DOHH2 (cell line): ENCODE data around the gene ACOX3.
A peak's percentile ranks its signal among the peaks of the same experiment; 100 is the strongest.

ENCODE experiments used
- H3F3A ChIP-seq: fragments of 200-600 bp; sonication (generic), shearing (Covaris generic); 2 replicates; pipeline ENCODE4 v1.6.0; 2016; ENCODE audit warnings: antibody characterized with exemption, mild to moderate bottlenecking; ENCODE audit not compliant: control insufficient read depth, insufficient read depth
- H3K27ac ChIP-seq: fragments of 200-600 bp; sonication (generic); 2 replicates; pipeline ENCODE4 v1.5.1; 2014; ENCODE audit warnings: low read depth, mild to moderate bottlenecking, low read length, moderate library complexity
- H3K27me3 ChIP-seq: fragments of 200-600 bp; sonication (generic); 2 replicates; pipeline ENCODE4 v1.6.1; 2014; ENCODE audit warnings: mild to moderate bottlenecking, low read length, mixed read lengths; ENCODE audit not compliant: control insufficient read depth
- H3K36me3 ChIP-seq: fragments of 200-600 bp; sonication (generic); 2 replicates; pipeline ENCODE4 v1.6.1; 2014; ENCODE audit warnings: mild to moderate bottlenecking, low read length, moderate library complexity, mixed read lengths; ENCODE audit not compliant: control insufficient read depth
- H3K4me1 ChIP-seq: fragments of 200-600 bp; sonication (generic); 2 replicates; pipeline ENCODE4 v1.6.1; 2014; ENCODE audit warnings: mild to moderate bottlenecking, low read length, mixed read lengths; ENCODE audit not compliant: control insufficient read depth
- H3K4me2 ChIP-seq: fragments of 200-600 bp; sonication (generic); 2 replicates; pipeline ENCODE4 v1.6.0; 2014; ENCODE audit warnings: mild to moderate bottlenecking, low read length, moderate library complexity
- H3K4me3 ChIP-seq: fragments of 200-600 bp; sonication (generic); 2 replicates; pipeline ENCODE4 v1.5.1; 2014; ENCODE audit warnings: mild to moderate bottlenecking, low read length, mixed read lengths
- H3K79me2 ChIP-seq: fragments of 200-600 bp; sonication (generic); 2 replicates; pipeline ENCODE4 v1.6.1; 2014; ENCODE audit warnings: mild to moderate bottlenecking, low read length, mixed read lengths; ENCODE audit not compliant: control insufficient read depth
- H3K9me2 ChIP-seq: fragments of 200-600 bp; sonication (generic); replicated peaks from 2 replicates; pipeline ENCODE4 v1.6.1; 2014; ENCODE audit warnings: mild to moderate bottlenecking, low read length, mixed read lengths; ENCODE audit not compliant: control insufficient read depth
- H3K9me3 ChIP-seq: fragments of 200-600 bp; sonication (generic); 2 replicates; pipeline ENCODE4 v1.6.1; 2014; ENCODE audit warnings: antibody characterized with exemption, low read length, mixed read lengths; ENCODE audit not compliant: control insufficient read depth, insufficient read depth
- H4K20me1 ChIP-seq: fragments of 200-600 bp; sonication (generic); 2 replicates; pipeline ENCODE4 v1.6.0; 2014; ENCODE audit warnings: low read depth, mild to moderate bottlenecking, antibody characterized with exemption, low read length, moderate library complexity; ENCODE audit not compliant: control insufficient read depth, insufficient read depth
- CTCF ChIP-seq: fragments of 200-600 bp; sonication (generic); IDR thresholded peaks from one replicate; pipeline ENCODE4 v1.5.1; 2014; ENCODE audit warnings: antibody characterized with exemption, mild to moderate bottlenecking, low read depth, low read length; ENCODE audit not compliant: poor library complexity, severe bottlenecking
- EZH2phosphoT487 ChIP-seq: fragments of 200-600 bp; sonication (generic); IDR thresholded peaks from 2 replicates; pipeline ENCODE4 v1.6.1; 2017; ENCODE audit warnings: borderline replicate concordance, mild to moderate bottlenecking, antibody characterized with exemption, low read length, moderate library complexity, mixed read lengths

Gene ACOX3

GRCh38 chr4:8395504-8396296 lies 44.8 kb downstream of the ACOX3 start:
- Histone ChIP-seq H3K9me3 (no peaks in the 10 kb centered on the region), H3K36me3 (peaks cover 19% of the 10 kb centered on the region), H3K27me3 (no peaks in the 10 kb centered on the region), H3K79me2 (no peaks in the 10 kb centered on the region), H3K4me3 (no peak overlapping the region), H4K20me1 (no peaks in the 10 kb centered on the region), H3K4me1 (peaks cover 81% of the 10 kb centered on the region), H3F3A (peaks cover 26% of the 10 kb centered on the region), H3K4me2 (no peak overlapping the region), H3K27ac (no peak overlapping the region), H3K9me2 (no peaks in the 10 kb centered on the region)
- TF ChIP-seq CTCF (no peak), EZH2phosphoT487 (no peak)

- TF ChIP-seq EZH2phosphoT487 (no peak), CTCF (no peak)
- no peak overlapping the region for H3K27ac ChIP-seq
- no peaks in the 10 kb centered on the region for H3K79me2 ChIP-seq
- H3K9me2 ChIP-seq: no peaks in the 10 kb centered on the region
- no peaks in the 10 kb centered on the region for H3K27me3 ChIP-seq
- peaks cover 89% of the 10 kb centered on the region for H3K4me1 ChIP-seq
- peaks cover 22% of the 10 kb centered on the region for H3K36me3 ChIP-seq
- H4K20me1 ChIP-seq: no peaks in the 10 kb centered on the region
- no peak overlapping the region for H3K4me3 ChIP-seq
- H3K9me3 ChIP-seq: no peaks in the 10 kb centered on the region
- peaks cover 25% of the 10 kb centered on the region for H3F3A ChIP-seq
- H3K4me2 ChIP-seq: no peak overlapping the region
Observed at GRCh38 chr4:8394806-8395205, 45.7 kb downstream of the ACOX3 start.

- Histone ChIP-seq H3K4me1 (peaks cover 91% of the 10 kb centered on the region), H3K79me2 (no peaks in the 10 kb centered on the region), H3K27ac (peak overlapping the region; percentile 97), H3K27me3 (no peaks in the 10 kb centered on the region), H3K9me2 (no peaks in the 10 kb centered on the region), H4K20me1 (no peaks in the 10 kb centered on the region), H3K4me3 (no peak overlapping the region), H3K9me3 (no peaks in the 10 kb centered on the region), H3F3A (peaks cover 25% of the 10 kb centered on the region), H3K36me3 (peaks cover 22% of the 10 kb centered on the region), H3K4me2 (no peak overlapping the region)
- no peak for TF ChIP-seq CTCF
- TF ChIP-seq EZH2phosphoT487: no peak
Observed at GRCh38 chr4:8394061-8394519, 46.4 kb downstream of the ACOX3 start.
